Globus pallidus (tissue), 1 donor: ENCODE data around the gene TACSTD2.
A peak's percentile ranks its signal among the peaks of the same experiment; 100 is the strongest.
"Not testable (repeated sequence)": the region's sequence is repeated elsewhere in the genome, so short reads cannot be mapped to it uniquely, and the experiment has no call there.

Experiments
- DNase-seq: peaks from one replicate; pipeline ENCODE4 v3.0.0-alpha.2; 2015; ENCODE audit warnings: low spot score

TACSTD2 gene

GRCh38 chr1:58587667-58588066, 10.6 kb upstream of the TACSTD2 start:
- no peak for DNase-seq

- no peak for DNase-seq
These were observed 9.2 kb upstream of the TACSTD2 start for GRCh38 chr1:58586271-58586670.

- no peak for DNase-seq
These were observed 8.6 kb upstream of the TACSTD2 start for GRCh38 chr1:58585581-58586151.

- DNase-seq = no peak
These were observed 8.1 kb upstream of the TACSTD2 start for GRCh38 chr1:58585166-58585565.

GRCh38 chr1:58584082-58584895, 7.2 kb upstream of the TACSTD2 start:
- DNase-seq = no peak

- no peak for DNase-seq
These were observed 6.4 kb upstream of the TACSTD2 start for GRCh38 chr1:58583496-58583895.

- not testable (repeated sequence) for DNase-seq
These were observed 5.1 kb upstream of the TACSTD2 start for GRCh38 chr1:58582143-58582542.

- no peak for DNase-seq
These were observed 4.6 kb upstream of the TACSTD2 start for GRCh38 chr1:58581641-58582040.

- DNase-seq = peak; percentile 88
These were observed 3.1 kb upstream of the TACSTD2 start for GRCh38 chr1:58580186-58580585.

- no peak for DNase-seq
These were observed 590 bp upstream of the TACSTD2 start for GRCh38 chr1:58577654-58578030.

GRCh38 chr1:58576325-58576726, 726 bp downstream of the TACSTD2 start:
- no peak for DNase-seq

GRCh38 chr1:58575551-58576324, 1.3 kb downstream of the TACSTD2 start:
- DNase-seq = no peak

GRCh38 chr1:58574816-58575215, 2.2 kb downstream of the TACSTD2 start:
- no peak for DNase-seq

GRCh38 chr1:58573705-58574591, 3.1 kb downstream of the TACSTD2 start:
- DNase-seq = no peak

- DNase-seq = no peak
These were observed 3.9 kb downstream of the TACSTD2 start for GRCh38 chr1:58573138-58573537.

- DNase-seq = no peak
These were observed 4.4 kb downstream of the TACSTD2 start for GRCh38 chr1:58572690-58573089.

- DNase-seq = no peak
These were observed 5.4 kb downstream of the TACSTD2 start for GRCh38 chr1:58571616-58572015.

- DNase-seq = peak; percentile 77
These were observed 6.2 kb downstream of the TACSTD2 start for GRCh38 chr1:58570817-58571216.

- no peak for DNase-seq
These were observed 7.0 kb downstream of the TACSTD2 start for GRCh38 chr1:58570094-58570493.

GRCh38 chr1:58568911-58569310, 8.1 kb downstream of the TACSTD2 start:
- no peak for DNase-seq

- no peak for DNase-seq
These were observed 8.7 kb downstream of the TACSTD2 start for GRCh38 chr1:58568271-58568860.

- DNase-seq = no peak
These were observed 10.7 kb downstream of the TACSTD2 start for GRCh38 chr1:58566339-58566738.
